DND-41 (cell line): ENCODE results near the gene KCNAB1.

Experiments used
- EZH2 ChIP-seq: IDR thresholded peaks from 3 replicates; pipeline ENCODE4 v1.6.1; 2012; ENCODE audit warnings: borderline replicate concordance, low read depth, mild to moderate bottlenecking, moderate library complexity, low read length, inconsistent platforms; ENCODE audit not compliant: severe bottlenecking
- TF ChIP-seq, protein P1 (sequence below): IDR thresholded peaks from 2 replicates; pipeline ENCODE4 v1.5.1; 2012; ENCODE audit warnings: borderline replicate concordance, low read length, moderate library complexity, mild to moderate bottlenecking; ENCODE audit not compliant: poor library complexity, severe bottlenecking; ENCODE audit errors: extremely low read depth

DNA sequence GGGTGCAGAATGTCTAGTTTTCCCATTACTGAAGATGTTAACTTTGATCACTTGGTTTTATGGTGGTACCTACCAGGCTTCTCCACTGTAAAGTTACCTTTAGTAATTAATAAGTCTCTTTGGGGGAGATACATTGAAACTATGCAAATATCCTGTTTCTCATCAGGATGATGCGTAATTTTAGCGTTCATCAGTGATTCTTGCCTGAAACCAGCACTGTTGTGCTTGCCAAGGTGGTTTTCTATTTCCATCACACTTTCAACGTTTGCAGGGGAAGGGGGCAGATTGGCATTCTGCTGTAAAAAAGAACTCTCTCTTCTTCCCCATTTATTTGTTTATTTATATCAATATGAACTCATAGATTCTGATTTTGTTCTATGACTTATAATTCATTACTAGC, 373.5 kb downstream of the KCNAB1 start:
- TF ChIP-seq, protein P1, sequence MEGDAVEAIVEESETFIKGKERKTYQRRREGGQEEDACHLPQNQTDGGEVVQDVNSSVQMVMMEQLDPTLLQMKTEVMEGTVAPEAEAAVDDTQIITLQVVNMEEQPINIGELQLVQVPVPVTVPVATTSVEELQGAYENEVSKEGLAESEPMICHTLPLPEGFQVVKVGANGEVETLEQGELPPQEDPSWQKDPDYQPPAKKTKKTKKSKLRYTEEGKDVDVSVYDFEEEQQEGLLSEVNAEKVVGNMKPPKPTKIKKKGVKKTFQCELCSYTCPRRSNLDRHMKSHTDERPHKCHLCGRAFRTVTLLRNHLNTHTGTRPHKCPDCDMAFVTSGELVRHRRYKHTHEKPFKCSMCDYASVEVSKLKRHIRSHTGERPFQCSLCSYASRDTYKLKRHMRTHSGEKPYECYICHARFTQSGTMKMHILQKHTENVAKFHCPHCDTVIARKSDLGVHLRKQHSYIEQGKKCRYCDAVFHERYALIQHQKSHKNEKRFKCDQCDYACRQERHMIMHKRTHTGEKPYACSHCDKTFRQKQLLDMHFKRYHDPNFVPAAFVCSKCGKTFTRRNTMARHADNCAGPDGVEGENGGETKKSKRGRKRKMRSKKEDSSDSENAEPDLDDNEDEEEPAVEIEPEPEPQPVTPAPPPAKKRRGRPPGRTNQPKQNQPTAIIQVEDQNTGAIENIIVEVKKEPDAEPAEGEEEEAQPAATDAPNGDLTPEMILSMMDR: no peak
- no peak for TF ChIP-seq EZH2
